ENCODE measurements around the gene FBXO44.

Gene FBXO44

GRCh38 chr1:11623702-11624101, 31.0 kb upstream of the FBXO44 start:
- DNase-seq (ENCODE audit: extremely low spot score): no peak
- ChIA-PET CTCF (interaction anchor here (0.9 to 1.3 kb wide), 2 partner anchors 11 to 18 kb away, joined by 3 read pairs; no protein-coding TSS in a partner anchor), POLR2A (no interaction called here)
- TF ChIP-seq, protein P1, sequence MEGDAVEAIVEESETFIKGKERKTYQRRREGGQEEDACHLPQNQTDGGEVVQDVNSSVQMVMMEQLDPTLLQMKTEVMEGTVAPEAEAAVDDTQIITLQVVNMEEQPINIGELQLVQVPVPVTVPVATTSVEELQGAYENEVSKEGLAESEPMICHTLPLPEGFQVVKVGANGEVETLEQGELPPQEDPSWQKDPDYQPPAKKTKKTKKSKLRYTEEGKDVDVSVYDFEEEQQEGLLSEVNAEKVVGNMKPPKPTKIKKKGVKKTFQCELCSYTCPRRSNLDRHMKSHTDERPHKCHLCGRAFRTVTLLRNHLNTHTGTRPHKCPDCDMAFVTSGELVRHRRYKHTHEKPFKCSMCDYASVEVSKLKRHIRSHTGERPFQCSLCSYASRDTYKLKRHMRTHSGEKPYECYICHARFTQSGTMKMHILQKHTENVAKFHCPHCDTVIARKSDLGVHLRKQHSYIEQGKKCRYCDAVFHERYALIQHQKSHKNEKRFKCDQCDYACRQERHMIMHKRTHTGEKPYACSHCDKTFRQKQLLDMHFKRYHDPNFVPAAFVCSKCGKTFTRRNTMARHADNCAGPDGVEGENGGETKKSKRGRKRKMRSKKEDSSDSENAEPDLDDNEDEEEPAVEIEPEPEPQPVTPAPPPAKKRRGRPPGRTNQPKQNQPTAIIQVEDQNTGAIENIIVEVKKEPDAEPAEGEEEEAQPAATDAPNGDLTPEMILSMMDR (IDR thresholded peaks at IDR 0.05; ENCODE audit: control extremely low read depth, extremely low read depth, low read depth, missing control alignments): no peak

GRCh38 chr1:11626551-11626950, 28.1 kb upstream of the FBXO44 start:
- CTCF ChIA-PET: interaction anchor here (1.3 kb wide), 1 partner anchor 19 kb away, joined by 6 read pairs; no protein-coding TSS in a partner anchor
- POLR2A ChIA-PET: no interaction called here
- TF ChIP-seq, protein P1 (IDR thresholded peaks at IDR 0.05; ENCODE audit: control extremely low read depth, extremely low read depth, low read depth, missing control alignments): no peak
- DNase-seq (ENCODE audit: extremely low spot score): no peak

- TF ChIP-seq, protein P1 (IDR thresholded peaks at IDR 0.05; ENCODE audit: control extremely low read depth, extremely low read depth, low read depth, missing control alignments): no peak
- ChIA-PET CTCF (interaction anchor here (1.0 to 1.5 kb wide), 2 partner anchors 591 kb away, joined by 4 read pairs; no protein-coding TSS in a partner anchor), POLR2A (no interaction called here)
- no peak for DNase-seq (ENCODE audit: extremely low spot score)
These were observed 25.9 kb upstream of the FBXO44 start for GRCh38 chr1:11628767-11629166.

GRCh38 chr1:11629184-11630016, 25.3 kb upstream of the FBXO44 start:
- CTCF ChIA-PET: interaction anchor here (1.5 kb wide), 1 partner anchor 592 kb away, joined by 4 read pairs; no protein-coding TSS in a partner anchor
- POLR2A ChIA-PET: no interaction called here
- TF ChIP-seq, protein P1 (IDR thresholded peaks at IDR 0.05; ENCODE audit: control extremely low read depth, extremely low read depth, low read depth, missing control alignments): no peak
- no peak for DNase-seq (ENCODE audit: extremely low spot score)

DNA sequence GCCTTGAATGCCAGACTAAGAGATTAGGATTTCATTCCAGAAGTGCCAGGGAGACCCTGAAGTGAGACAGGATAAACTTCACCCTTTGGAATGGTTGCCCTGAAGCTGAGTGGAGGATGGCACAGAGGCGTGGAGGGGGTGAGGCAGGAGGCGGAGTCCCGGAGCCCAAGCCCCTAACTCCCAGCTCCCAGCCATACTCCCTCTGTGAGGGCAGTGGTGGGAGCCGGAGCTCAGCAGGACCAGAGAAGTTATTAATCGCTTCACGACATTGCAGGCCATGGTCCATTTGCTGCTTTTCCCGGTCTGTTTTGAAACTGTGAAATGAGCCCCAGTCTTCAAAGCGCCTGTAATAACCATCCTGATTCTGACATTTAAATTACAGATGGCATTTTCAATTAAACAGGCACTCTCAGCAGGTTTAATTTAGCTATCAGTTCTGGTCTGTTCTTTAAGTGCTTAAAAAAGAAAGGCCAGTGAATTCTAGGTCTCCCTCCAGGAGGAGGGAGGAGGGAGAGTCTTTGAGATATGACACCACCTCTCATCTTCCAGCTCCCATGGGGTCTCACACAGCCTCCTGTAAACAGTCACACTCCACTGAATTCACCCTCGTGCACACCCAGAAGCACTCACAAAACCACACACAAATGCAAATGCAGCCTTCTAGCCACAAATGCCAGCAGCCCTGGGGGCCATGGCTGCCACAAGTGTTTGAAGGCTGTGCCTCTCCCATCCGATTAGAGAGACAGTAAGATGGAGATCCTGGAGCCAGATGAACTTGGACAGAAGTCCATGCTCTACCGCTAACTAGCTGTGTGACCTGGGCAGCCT, 20.1 kb upstream of the FBXO44 start:
- POLR2A ChIA-PET: interaction anchor here (0.5 kb wide), 1 partner anchor 385 kb away, joined by 6 read pairs; the partner anchor contains the start of gene MIIP
- no peak for DNase-seq (ENCODE audit: extremely low spot score)
- CTCF ChIA-PET: interaction anchor here (1.1 to 5.0 kb wide), 7 partner anchors 8 to 597 kb away, joined by 3 to 25 read pairs (median 5); partner anchors contain the start of gene FBXO6
- TF ChIP-seq, protein P1 (IDR thresholded peaks at IDR 0.05; ENCODE audit: control extremely low read depth, extremely low read depth, low read depth, missing control alignments): no peak

DNA sequence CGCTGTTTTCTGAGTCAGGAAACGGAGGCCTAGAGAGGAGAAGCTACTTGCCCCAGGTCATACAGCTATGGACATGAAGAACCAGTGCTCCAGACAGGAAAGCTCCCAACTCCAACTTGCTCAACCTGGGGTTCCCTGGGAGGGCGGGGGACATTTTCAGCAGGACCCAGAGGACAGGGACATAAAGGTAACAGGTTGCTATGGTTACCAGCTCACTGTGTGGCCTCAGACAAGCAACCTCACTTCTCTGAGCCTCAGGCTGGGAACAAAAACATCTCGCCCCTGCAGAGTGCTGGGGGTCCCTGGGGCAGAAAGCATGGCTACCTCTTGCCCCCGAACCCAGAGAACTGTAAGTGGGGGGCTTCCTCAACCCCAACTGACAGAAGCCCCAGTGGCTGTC, 16.6 kb upstream of the FBXO44 start:
- TF ChIP-seq, protein P1 (IDR thresholded peaks at IDR 0.05; ENCODE audit: control extremely low read depth, extremely low read depth, low read depth, missing control alignments): no peak
- DNase-seq (ENCODE audit: extremely low spot score): no peak
- POLR2A ChIA-PET: no interaction called here
- CTCF ChIA-PET: interaction anchor here (1.1 to 3.0 kb wide), 5 partner anchors 8 to 601 kb away, joined by 3 to 20 read pairs (median 5); partner anchors contain the start of gene FBXO6
